ENCODE measurements around the gene DNAJB2.

The DNAJB2 gene

DNA sequence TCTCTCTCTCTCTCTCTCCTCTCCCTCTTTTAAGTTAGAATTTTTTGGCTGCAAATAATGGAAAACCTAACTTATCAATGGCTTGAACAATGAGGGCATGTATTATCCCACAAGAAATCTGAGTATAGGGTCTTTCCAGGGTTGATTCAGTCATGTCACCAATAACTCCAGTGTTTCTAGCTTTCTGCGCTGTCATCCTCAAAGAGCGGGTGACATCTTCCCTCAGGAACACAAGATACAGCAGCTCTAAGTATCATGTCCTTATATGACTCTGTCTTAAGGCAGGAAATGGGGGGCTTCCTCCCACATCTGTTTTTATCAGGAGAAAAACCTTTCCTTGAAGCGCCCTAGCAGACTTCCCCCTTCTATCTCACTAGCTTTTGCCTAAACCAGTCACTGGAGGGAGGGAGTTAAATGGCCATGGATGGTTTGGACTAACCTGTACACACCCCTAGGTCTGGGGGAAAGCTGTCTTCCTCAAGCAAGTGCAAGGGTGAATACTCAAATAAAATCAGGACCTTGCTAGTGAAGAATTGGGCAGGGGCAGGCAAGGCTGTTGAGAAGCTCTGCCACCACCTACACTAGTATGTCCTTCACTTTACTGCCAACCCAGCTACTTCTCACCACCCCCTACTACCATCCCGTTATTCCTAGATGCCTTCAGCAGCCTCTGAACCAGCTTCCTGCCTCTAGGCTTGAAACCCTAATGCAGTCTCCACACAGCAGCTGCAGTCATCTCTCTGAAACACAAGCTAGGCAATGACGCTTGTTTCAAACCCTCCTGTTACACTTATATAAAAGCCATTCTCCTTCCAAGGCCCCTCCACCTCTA is 17.9 kb upstream of the DNAJB2 start:
- no peak for DNase-seq

- no peak for DNase-seq
Observed at GRCh38 chr2:219266232-219266631, 12.9 kb upstream of the DNAJB2 start.

DNA sequence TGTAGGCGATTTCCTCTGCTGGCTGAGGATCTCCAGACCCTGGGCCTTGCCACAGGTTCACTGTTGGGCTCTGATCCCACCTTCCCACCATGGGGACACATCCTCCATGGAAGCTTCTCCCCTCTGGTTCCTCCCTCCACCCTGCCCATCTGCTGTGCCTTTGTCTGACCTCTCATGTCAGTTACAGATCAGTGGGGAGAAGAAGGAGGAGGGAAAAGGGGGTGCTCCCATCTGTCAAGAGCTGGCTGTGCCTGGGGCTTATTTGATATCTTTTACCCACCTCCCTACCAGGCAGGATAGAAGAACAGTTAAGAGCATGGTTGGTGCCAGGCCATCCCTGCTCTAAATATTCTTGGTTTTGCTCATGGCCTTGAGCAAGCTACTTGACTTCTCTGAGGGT is 12.3 kb upstream of the DNAJB2 start:
- no peak for DNase-seq

GRCh38 chr2:219268294-219268693 is 10.9 kb upstream of the DNAJB2 start:
- no peak for DNase-seq

DNA sequence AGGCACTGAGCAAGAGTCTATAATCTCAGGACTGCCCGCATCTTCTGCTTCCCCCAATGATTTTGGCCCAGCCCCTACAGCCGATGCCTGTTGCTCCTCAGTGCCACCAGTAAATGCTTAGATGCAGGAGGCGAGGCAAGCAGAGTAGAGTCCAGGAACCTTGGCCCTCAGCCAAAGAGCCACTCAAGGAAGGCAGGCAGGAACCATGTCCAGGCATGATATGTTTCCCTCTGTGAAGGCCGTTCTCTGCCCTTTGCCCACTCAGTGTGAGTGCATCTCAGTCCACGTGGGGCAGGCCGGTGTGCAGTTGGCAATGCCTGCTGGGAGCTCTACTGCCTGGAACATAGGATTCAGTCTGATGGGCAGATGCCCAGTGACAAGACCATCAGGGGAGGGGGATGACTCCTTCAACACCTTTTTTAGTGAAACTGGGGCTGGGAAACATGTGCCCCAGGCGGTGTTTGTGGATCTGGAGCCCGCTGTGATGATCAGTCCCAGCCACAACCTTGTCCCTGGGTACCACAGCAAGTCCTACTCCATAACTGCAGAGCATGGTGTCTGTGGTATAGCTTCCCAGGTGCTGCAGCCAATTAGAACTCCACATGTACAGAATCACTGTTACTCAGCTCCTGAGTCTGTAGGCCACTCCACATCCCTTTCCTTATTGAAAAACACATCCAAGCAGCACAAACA is 9.7 kb upstream of the DNAJB2 start:
- peak; percentile 23 for DNase-seq

DNA sequence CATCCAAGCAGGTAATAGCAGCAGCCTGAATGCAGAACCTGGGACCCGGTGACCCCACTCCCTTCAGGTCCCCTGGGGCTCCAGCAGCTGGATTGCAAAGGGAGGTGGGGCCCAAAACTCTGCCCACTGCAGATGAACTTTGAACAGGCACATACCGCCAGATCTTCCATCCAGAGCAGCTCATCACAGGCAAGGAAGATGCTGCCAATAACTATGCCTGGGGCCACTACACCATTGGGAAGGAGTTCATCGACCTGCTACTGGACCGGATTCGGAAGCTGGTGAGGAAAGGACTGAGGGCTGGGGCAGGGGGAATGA is 9.2 kb upstream of the DNAJB2 start:
- DNase-seq: no peak

DNA sequence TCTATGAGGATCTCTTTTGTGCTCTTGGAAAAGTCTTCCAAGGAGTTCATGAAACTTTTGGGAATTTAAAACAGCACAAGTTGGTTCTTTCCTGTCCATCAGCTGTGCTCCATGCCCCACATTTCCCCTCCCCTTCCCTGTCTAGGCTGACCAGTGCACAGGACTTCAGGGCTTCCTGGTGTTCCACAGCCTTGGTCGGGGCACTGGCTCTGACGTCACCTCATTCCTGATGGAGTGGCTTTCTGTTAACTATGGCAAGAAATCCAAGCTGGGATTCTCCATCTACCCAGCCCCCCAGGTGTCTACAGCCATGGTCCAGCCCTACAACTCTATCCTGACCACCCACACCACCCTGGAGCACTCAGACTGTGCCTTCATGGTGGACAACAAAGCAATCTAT is 8.1 kb upstream of the DNAJB2 start:
- no peak for DNase-seq

- DNase-seq: no peak
Observed at GRCh38 chr2:219272356-219272755, 6.8 kb upstream of the DNAJB2 start.

GRCh38 chr2:219272995-219273394 is 6.2 kb upstream of the DNAJB2 start:
- DNase-seq: no peak

GRCh38 chr2:219273937-219274336 is 5.2 kb upstream of the DNAJB2 start:
- peak; percentile 76 for DNase-seq

DNA sequence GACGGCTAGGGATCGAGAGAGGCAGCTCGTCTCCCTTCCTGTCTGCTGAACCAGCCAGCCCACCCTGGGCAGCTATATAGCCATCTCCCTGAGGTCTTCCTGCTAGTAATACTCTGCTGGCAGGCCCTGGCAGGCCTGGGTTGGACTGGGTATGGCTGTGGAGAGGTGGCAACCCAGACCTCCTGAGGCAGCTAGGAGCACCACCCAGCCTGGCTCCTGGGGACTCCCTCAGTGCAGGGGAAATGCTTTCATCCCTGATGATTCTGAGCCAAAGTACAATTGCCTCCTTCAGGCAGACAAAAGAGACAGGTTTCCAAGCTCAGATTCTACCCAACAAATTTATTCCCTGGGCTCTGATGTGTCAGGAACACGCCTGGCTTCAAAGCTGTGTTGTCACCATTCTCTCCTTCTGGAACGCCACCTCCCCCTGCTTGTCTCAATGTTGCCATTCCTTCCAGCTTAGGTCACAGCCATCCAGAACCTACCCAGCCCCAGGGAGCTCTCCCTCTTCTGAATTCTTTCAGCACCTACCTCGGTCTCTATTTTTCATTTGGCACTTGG is 4.7 kb upstream of the DNAJB2 start:
- peak; percentile 92 for DNase-seq

- DNase-seq: peak; percentile 80
Observed at GRCh38 chr2:219277703-219278654, 1.2 kb upstream of the DNAJB2 start.

DNA sequence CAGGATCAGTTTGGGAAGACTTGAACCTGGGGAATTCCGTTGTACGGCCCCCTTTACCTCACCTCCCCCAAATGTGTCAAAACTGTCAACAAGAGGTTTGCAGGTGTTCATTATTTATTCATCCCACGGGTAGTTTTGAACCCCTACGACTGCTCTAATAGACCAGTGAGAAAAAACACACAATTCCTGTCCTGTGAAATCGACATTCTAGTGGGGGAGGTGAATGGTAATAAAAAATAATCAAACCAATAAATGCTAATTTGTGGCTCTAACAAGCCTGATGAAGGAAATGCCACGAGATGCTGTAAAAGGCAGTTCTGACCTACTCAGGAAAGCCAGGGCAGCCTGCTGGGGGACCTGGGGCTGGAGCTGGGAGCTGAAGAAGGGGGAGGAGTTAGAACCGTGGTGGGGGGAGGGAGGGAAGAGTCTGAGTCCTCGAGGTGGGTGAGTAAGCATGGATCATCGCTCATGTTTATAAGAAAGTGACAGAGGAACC is 463 bp upstream of the DNAJB2 start:
- no peak for DNase-seq

DNA sequence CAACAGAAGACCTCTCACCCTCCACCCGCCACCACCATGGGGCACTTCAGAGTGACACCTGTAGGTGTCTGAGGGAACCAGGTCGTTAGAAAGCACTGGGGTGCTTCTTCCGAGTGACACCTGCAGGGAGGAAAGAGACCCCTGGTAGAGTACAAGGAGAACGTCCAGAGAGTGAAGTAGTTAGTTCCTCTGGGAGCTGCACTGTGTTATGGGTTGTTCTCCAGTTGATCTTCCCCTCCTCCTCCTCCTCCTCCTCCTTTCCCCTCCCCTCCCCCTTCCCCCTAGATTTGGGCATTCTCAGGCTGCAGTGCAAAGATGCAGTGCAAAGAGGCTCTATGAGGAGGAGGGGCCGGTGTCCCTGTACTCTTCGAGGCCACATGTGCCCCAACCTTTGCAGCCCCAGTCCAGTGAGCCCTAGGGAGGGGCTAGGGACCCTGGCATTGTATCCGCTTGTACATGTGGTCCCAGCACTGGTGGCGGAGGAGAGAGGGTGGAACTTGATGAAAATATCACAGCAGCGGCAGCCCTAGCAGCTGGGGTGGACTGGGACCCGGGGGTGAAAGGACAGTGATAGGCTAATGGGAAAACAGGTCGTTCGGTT is 850 bp downstream of the DNAJB2 start:
- DNase-seq: no peak

DNA sequence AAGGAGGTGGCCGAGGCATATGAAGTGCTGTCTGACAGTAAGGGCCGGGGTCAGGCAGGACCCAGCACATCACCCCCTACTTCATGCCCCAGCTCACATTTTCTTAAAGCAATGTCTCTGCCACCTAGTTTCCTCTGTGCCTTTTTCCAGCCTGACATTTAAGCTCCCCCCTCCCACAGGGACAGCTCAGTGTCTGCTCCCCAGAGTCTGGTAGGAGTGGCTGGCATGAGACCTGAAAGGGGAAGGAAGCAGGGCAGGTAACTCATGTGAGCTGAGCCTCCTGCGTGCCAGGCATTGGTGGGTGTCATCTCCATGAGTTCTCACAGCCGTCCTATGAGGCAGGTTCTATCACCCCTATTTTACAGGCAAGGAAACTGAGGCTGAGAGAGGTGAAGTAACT is 1.5 kb downstream of the DNAJB2 start:
- no peak for DNase-seq

GRCh38 chr2:219281588-219281987 is 2.4 kb downstream of the DNAJB2 start:
- no peak for DNase-seq

DNA sequence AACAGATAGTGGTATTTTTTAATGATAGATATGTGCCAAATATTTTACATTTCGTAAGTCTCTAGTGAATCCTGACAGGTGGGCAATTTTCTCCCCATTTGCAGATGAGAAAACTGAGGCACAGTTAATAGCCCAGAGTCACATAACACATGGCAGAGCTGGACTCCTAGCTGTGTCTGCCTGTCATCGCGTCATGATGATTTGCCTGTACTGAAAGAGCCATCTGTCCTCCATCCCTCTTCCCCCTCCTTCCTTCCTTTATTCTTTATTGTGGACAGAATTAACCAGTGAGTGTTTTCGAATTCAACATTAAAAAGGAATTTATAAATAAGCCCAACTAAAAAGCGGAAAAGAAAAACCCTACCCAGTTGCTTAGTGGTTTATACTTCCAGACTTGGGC is 3.2 kb downstream of the DNAJB2 start:
- DNase-seq: no peak

DNA sequence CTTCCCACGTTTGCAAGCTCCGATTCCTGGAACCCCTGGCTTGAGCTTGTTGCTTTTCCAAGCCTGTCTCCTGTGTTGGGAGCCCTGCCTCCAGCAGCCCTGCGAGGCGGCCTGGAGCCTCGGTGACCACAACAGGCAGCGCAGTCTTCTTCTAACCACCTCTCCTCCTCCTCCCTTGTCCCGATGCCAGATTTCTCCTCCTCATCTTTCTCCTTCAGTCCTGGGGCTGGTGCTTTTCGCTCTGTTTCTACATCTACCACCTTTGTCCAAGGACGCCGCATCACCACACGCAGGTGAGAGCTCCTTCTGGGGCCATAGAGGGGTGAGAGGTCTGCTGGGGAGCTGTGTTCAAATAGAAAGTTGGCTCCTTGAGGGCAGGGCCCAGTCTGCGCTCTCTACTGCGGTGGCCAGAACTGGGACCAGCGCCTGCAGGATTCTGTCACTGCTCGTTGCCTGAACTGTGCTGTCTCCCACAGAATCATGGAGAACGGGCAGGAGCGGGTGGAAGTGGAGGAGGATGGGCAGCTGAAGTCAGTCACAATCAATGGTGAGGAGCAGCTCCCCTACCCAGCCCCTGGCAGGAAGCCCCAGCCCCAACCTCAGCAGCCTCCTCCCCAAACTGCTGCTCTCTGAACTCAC is 3.9 kb downstream of the DNAJB2 start:
- no peak for DNase-seq

- DNase-seq: no peak
Observed at GRCh38 chr2:219284501-219285372, 5.6 kb downstream of the DNAJB2 start.

DNA sequence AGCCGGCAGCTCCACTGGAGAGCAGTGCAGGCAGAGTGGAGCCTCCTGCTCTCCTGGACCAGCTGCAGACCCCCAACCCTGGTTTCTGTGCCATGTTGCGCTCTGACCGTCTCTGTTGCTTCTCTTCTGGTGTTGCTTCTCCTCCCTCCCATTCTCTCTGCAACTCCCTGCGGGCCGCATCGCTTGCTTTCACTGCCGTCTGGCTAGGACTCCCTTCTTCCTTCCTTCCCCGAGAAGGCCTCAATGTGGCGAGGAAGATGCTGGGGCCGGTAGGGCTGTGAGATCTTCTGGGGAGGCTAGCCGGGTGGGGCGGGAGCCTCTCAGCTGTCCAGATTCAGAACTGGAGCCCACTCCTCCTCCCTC is 6.2 kb downstream of the DNAJB2 start:
- DNase-seq: no peak

- DNase-seq: peak; percentile 3
Observed at GRCh38 chr2:219285894-219286425, 6.8 kb downstream of the DNAJB2 start.

Measured in kidney glomerular epithelial cell (primary cell).